ENCODE results near the gene FADS3. TPM values are rescaled to one million over a fixed set of nuclear protein-coding genes. Genes with fewer than 3 reads are reported as not detected.

FADS3 gene
- total RNA-seq, 2 donors from 2014 or later: 24.8 to 28.4 TPM

- H3K27ac ChIP-seq (ENCODE audit: low read depth, low read length): no peak overlapping the region
- WGBS, 2 experiments (ENCODE audit: insufficient coverage in 1 of 2, insufficient read length in 1 of 2): 91% methylated on average over 11 to 19 of the region's 19 CpGs
- H3K27me3 Mint-ChIP-seq (ENCODE audit: insufficient read depth): no peaks in the 10 kb centered on the region
- no peak overlapping the region for H3K4me3 Mint-ChIP-seq
- no peaks in the 10 kb centered on the region for H3K27me3 ChIP-seq (ENCODE audit: control insufficient read depth, insufficient read depth, low read length, poor library complexity, severe bottlenecking)
- no peaks in the 10 kb centered on the region for H3K9me3 ChIP-seq (ENCODE audit: control insufficient read depth, low read length)
- no peak overlapping the region for H3K9ac ChIP-seq (ENCODE audit: extremely low read depth, low read length, poor library complexity, severe bottlenecking)
- no peak overlapping the region for H3K4me3 ChIP-seq (ENCODE audit: low read length)
- no peaks in the 10 kb centered on the region for H3K36me3 ChIP-seq (ENCODE audit: control insufficient read depth, insufficient read depth, low read length)
- TF ChIP-seq CTCF (conservative IDR thresholded peaks at IDR 0.05): no peak
- no peak overlapping the region for H3K27ac Mint-ChIP-seq
- DNase-seq: no peak
- H3K4me1 Mint-ChIP-seq: peaks cover 6% of the 10 kb centered on the region
- peaks cover 12% of the 10 kb centered on the region for H3K36me3 Mint-ChIP-seq (ENCODE audit: low read depth)
- no peaks in the 10 kb centered on the region for H3K9me3 Mint-ChIP-seq
- H3K4me1 ChIP-seq (ENCODE audit: control insufficient read depth, insufficient read depth, low read length): peaks cover 11% of the 10 kb centered on the region
These were observed 15.9 kb upstream of the FADS3 start for GRCh38 chr11:61907282-61907681.

- Mint-ChIP-seq H3K27ac (no peak overlapping the region), H3K36me3 (ENCODE audit: low read depth) (peaks cover 12% of the 10 kb centered on the region), H3K4me1 (peaks cover 6% of the 10 kb centered on the region), H3K9me3 (no peaks in the 10 kb centered on the region), H3K27me3 (ENCODE audit: insufficient read depth) (no peaks in the 10 kb centered on the region), H3K4me3 (no peak overlapping the region)
- 88% methylated on average over 13 to 14 of the region's 14 CpGs for WGBS, 2 experiments (ENCODE audit: insufficient coverage in 1 of 2, insufficient read length in 1 of 2)
- no peak for TF ChIP-seq CTCF (conservative IDR thresholded peaks at IDR 0.05)
- H3K27ac ChIP-seq (ENCODE audit: low read depth, low read length): no peak overlapping the region
- peaks cover 11% of the 10 kb centered on the region for H3K4me1 ChIP-seq (ENCODE audit: control insufficient read depth, insufficient read depth, low read length)
- H3K9me3 ChIP-seq (ENCODE audit: control insufficient read depth, low read length): no peaks in the 10 kb centered on the region
- DNase-seq: no peak
- no peaks in the 10 kb centered on the region for H3K27me3 ChIP-seq (ENCODE audit: control insufficient read depth, insufficient read depth, low read length, poor library complexity, severe bottlenecking)
- no peak overlapping the region for H3K9ac ChIP-seq (ENCODE audit: extremely low read depth, low read length, poor library complexity, severe bottlenecking)
- H3K36me3 ChIP-seq (ENCODE audit: control insufficient read depth, insufficient read depth, low read length): no peaks in the 10 kb centered on the region
- no peak overlapping the region for H3K4me3 ChIP-seq (ENCODE audit: low read length)
These were observed 15.2 kb upstream of the FADS3 start for GRCh38 chr11:61906522-61906909.

GRCh38 chr11:61905801-61906521, 14.6 kb upstream of the FADS3 start:
- no peak overlapping the region for H3K9ac ChIP-seq (ENCODE audit: extremely low read depth, low read length, poor library complexity, severe bottlenecking)

More at GRCh38 chr11:61905801-61906521, 14.6 kb upstream of the FADS3 start:
- peaks cover 12% of the 10 kb centered on the region for H3K36me3 Mint-ChIP-seq (ENCODE audit: low read depth)
- Histone ChIP-seq H3K27ac (ENCODE audit: low read depth, low read length) (no peak overlapping the region), H3K4me3 (ENCODE audit: low read length) (no peak overlapping the region), H3K36me3 (ENCODE audit: control insufficient read depth, insufficient read depth, low read length) (no peaks in the 10 kb centered on the region), H3K4me1 (ENCODE audit: control insufficient read depth, insufficient read depth, low read length) (peaks cover 11% of the 10 kb centered on the region), H3K9me3 (ENCODE audit: control insufficient read depth, low read length) (no peaks in the 10 kb centered on the region), H3K27me3 (ENCODE audit: control insufficient read depth, insufficient read depth, low read length, poor library complexity, severe bottlenecking) (no peaks in the 10 kb centered on the region)
- H3K9me3 Mint-ChIP-seq: no peaks in the 10 kb centered on the region
- TF ChIP-seq CTCF (conservative IDR thresholded peaks at IDR 0.05): no peak
- no peaks in the 10 kb centered on the region for H3K27me3 Mint-ChIP-seq (ENCODE audit: insufficient read depth)
- no peak for DNase-seq
- no peak overlapping the region for H3K4me3 Mint-ChIP-seq
- WGBS, 2 experiments (ENCODE audit: insufficient coverage in 1 of 2, insufficient read length in 1 of 2): 90 to 92% methylated on average over 5 to 14 of the region's 14 CpGs
- no peak overlapping the region for H3K27ac Mint-ChIP-seq
- H3K4me1 Mint-ChIP-seq: peaks cover 6% of the 10 kb centered on the region
